Kidney tubule cell (primary cell): Measurements from ENCODE around the gene TPPP2.
A peak's percentile ranks its signal among the peaks of the same experiment; 100 is the strongest.
"Not testable (repeated sequence)": the region's sequence is repeated elsewhere in the genome, so short reads cannot be mapped to it uniquely, and the experiment has no call there.

Experiments used
- DNase-seq: peaks from one replicate; pipeline ENCODE4 v3.0.0-alpha.2; 2018; ENCODE audit warnings: low spot score

Gene TPPP2

DNA sequence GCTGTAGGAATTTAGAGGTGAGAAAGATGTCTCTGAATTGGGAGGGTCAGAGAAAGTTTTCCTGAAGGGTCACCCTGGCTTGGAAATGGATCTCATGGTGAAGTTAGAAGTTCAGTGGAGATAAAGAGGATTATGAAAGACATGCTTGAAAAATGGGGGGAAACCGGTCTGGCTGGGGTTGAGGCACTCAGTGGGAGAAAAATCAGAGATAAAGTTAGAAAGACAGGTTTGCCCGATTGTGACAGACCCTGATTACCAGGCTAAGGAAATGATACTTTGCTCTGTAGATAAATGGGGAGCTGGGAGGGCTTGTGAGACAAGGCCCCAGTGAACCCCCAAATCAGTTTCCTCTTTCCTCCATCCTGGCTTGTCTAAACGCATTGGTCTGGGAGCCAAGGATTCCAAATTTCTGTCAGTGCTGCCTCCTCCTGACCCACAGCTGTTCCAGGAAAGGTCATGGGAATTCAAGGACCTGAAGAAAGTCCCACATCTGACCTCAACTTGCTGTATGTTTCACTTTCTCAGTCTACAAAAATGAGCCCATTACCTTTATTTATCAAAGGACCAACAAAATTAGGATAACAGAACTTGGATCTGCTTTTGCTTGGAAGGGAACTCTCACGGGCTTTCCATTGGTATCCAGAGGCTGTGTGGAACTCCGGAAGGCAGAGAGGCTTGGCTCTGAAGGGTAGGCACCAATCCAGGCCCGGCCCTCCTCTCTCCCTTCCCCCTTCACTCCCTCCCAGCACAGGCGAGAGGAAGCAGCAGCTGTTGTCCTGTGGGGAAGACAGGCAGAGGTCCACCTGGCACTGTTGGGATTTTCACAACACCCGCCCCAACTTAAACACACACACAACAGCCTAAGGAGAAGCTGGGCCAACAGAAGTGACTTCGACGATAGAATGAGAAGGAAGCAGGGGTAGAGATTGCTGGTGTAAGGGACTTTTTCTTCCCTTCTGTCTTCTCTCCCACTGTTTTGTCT, 8.7 kb downstream of the TPPP2 start:
- no peak for DNase-seq

DNA sequence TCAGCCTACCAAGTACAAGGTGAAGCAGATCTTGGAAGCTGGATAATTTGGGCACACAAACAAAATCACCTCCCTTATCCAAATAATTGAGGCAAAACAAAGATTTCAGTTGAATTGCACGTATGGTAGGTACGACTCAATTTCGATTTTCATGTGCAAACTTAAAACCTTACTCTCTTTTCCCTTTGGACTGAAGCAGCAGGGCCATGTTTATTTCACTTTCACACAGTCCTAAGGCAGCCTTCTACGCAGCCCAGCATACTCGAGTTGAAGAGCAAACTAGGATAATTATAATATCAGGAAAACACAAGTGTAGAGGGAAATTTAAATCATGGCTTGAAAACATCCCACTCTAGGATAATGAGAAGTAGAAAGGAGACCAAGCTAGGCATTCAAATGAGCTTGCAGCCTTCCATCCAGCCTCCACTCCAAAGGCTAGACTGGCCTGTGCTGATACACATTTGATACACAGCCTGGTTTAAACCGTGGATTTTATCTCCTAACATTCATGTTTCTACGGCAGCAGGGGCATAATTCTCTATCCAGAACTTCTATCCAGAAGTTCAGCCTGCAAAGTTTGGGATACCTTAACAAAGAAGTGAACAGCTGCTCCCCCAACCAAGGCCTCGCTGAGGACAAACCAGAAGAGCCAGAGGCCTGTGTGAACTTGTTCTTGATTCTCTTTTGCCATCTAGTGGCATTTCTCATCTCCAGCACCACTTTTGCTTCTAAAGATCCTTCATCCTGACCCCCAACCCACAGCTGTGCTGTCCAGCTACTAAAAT, 9.8 kb downstream of the TPPP2 start:
- peak; percentile 55 for DNase-seq

DNA sequence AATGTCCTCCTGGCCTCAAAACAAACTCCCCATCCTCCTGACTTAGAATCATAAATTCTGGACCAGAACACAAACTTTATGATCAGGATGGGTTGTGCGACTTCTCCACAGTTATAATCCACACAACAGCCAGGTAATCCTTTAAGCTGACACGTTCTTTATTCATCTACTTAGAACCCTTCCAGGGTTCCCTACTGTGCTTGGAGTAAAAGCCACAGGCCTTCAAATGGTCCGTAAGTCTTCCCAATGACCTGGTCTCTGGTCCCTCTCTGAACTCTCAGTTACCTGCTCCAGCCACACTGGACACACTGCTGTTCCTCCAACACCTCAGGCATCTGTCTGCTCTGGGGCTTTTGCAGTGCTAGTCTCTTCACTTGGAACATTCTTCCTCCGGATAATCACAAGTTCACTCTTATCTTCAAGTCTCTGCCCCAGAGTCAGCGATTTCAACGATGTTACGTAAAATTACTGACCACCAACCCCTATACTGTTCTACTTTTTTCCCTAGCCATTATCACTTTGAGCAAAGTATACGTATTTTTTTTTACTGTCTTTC, 10.4 kb downstream of the TPPP2 start:
- no peak for DNase-seq

- DNase-seq: not testable (repeated sequence)
Measured at GRCh38 chr14:21040941-21041340, 10.9 kb downstream of the TPPP2 start.

GRCh38 chr14:21041676-21042433, 11.8 kb downstream of the TPPP2 start, which contains the start of gene RNASE7:
TSS of gene RNASE7 (plus strand) at chr14:21042362. CDS start at chr14:21042993, 631 bp downstream.
- peak; percentile 66 for DNase-seq

GRCh38 chr14:21042918-21043317, 12.9 kb downstream of the TPPP2 start:
- peak; percentile 47 for DNase-seq

- no peak for DNase-seq
Measured at GRCh38 chr14:21043387-21043973, 13.5 kb downstream of the TPPP2 start.

GRCh38 chr14:21043974-21044618, 14.1 kb downstream of the TPPP2 start:
- DNase-seq: no peak

- no peak for DNase-seq
Measured at GRCh38 chr14:21047378-21047781, 17.4 kb downstream of the TPPP2 start.

- no peak for DNase-seq
Measured at GRCh38 chr14:21048638-21049037, 18.6 kb downstream of the TPPP2 start.

DNA sequence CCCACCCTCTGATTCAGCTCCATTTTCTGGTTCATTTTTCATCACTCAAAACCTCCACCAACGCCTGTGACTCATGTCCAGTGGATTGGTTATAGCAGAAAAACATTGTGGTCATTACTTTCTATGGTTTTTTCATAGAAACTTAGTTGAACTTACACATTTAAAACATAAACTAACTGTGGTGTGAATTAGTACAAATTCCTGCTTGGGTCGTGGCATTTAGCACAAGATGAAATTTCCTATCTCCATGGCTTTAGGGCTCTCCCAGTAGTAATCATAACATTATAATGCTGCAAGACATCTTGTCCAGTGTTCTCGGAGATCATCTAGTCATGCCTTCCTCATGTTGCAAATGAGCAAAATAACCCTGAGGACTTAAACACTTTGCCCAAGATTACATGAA, 19.3 kb downstream of the TPPP2 start:
- no peak for DNase-seq

- no peak for DNase-seq
Measured at GRCh38 chr14:21050597-21050996, 20.6 kb downstream of the TPPP2 start.

GRCh38 chr14:21053184-21054122, 23.4 kb downstream of the TPPP2 start:
- DNase-seq: no peak

- DNase-seq: peak; percentile 85
Measured at GRCh38 chr14:21054123-21054767, 24.2 kb downstream of the TPPP2 start.

DNA sequence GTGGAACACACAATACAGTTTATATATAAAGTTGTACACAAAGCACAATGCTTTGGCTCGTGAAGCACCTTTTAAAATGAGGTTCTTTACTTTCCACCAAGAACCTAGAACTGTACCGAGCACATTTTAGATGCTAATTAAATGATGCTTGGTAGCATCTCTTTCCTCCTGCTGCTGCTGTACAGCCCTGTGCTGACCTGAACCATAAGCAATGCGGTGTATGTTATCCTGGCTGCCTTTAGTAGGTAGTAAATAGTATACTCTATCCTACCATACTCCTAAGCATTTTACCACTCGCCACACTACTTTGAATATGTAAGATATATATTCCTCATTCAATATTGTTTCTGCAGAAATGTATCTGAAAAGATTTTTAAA, 24.7 kb downstream of the TPPP2 start:
- DNase-seq: no peak

GRCh38 chr14:21055432-21056117, 25.6 kb downstream of the TPPP2 start:
- DNase-seq: peak; percentile 58

- peak; percentile 49 for DNase-seq
Measured at GRCh38 chr14:21056520-21057163, 26.6 kb downstream of the TPPP2 start.
